H7 (cell line): Measurements from ENCODE around the gene SLC6A9. TPM values are rescaled to one million over a fixed set of nuclear protein-coding genes. Genes with fewer than 3 reads are reported as not detected.

ENCODE experiments used
- DNase-seq: peaks from one replicate; pipeline ENCODE4 v3.0.0; 2012
- H3K27me3 ChIP-seq: 2 replicates; pipeline ENCODE4 v1.6.0; 2011; ENCODE audit warnings: mild to moderate bottlenecking, low read length; ENCODE audit not compliant: control insufficient read depth, insufficient read depth
- H3K36me3 ChIP-seq: replicated peaks from 2 replicates; pipeline ENCODE4 v1.5.1; 2011; ENCODE audit warnings: low read length; ENCODE audit not compliant: control insufficient read depth, insufficient read depth
- H3K4me3 ChIP-seq: 2 replicates; pipeline ENCODE4 v1.5.1; 2011; ENCODE audit warnings: low read depth, mild to moderate bottlenecking, control low read depth, low read length, moderate library complexity; ENCODE audit not compliant: insufficient read depth
- total RNA-seq: library from RNA; depleted of rRNA; stranded (reverse); fragments of >200 nt; shearing (Covaris generic); gene quantifications from 2 replicates; pipeline ENCODE4 v1.2.3, GENCODE V29; 2014

Gene SLC6A9
- total RNA-seq, 1 experiment from 2014 or later = 8.2 TPM

DNA sequence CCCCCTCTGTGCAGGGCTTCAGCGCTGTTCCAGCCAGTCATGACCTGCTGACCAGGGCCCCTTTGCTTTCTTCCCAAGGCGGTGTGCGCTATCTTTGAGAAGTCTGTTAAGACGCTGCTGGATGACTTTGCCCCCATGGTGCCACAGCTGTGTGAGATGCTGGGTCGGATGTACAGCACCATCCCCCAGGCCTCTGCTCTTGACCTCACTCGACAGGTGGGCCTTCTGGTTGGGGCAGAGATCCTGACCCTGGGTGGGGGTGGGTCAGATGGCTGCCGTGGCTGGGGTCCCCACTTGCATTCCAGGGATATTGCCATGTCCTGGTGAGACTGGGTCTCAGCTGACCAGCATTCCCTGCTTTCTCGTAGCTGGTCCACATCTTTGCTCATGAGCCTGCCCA, 70.5 kb downstream of the SLC6A9 start:
- Histone ChIP-seq H3K27me3 (no peaks in the 10 kb centered on the region), H3K4me3 (no peak overlapping the region), H3K36me3 (peaks cover 7% of the 10 kb centered on the region)
- DNase-seq = no peak

DNA sequence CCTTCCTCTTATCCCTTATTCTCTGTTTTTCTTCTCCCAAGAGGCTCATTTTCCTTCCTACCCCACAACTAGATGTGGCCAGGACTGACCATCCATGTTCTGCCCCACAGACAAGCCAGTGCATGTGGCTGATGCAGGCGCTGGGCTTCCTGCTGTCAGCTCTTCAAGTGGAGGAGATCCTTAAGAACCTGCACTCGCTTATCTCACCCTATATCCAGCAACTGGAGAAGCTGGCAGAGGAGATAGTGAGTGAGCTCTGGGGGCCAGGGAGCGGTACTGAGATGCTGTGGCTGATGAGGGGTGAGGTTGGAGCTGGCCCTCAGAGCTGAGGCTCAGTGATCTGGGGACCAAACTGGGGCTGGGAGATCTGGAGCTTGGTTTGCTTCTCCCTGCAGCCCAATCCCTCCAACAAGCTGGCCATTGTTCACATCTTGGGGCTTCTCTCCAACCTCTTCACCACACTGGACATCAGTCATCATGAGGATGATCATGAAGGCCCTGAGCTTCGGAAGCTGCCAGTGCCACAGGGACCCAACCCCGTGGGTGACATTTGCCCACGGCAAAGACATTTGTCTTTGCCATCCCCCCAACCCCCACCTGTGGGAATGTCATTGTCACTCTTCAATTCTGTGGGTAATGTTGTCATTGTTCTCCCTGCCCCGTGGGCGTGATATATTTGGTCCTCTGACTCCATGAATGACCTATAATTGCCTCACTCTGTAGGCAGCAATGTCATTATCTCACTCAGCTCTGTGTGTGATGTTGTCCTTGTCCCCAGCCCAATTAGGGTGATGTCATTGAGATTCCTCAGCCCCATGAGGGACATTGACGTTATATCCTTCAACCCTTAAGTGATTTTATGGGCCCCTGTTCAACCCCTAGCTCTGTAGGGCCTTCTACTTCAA, 72.7 kb downstream of the SLC6A9 start:
- H3K27me3 ChIP-seq = no peaks in the 10 kb centered on the region
- DNase-seq = no peak
- peaks cover 7% of the 10 kb centered on the region for H3K36me3 ChIP-seq
- H3K4me3 ChIP-seq = no peak overlapping the region

DNA sequence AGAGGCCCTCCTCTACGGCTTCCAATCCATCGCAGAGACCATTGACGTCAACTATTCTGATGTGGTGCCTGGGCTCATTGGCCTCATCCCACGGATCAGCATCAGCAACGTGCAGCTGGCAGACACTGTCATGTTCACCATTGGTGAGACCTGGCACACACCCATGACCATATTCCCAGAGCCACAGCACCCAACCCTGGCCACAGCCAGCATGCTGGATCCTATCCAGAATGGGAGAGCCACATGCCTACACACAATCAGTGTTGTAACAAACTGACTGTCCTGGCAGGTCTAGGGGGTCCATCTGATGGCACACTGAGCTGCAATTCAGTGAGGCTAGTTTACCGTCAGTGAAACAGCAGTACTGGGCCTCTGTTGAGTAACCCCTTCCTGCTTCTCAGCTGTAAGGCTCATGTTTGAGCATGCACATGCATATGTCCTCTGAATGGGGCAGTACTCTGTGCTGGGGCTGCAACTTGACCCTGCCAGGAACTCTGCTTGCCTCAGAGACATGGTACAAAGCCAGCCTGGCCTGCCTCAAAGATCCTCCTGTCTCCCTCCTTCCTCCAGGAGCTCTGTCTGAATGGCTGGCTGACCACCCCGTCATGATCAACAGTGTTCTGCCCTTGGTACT, 73.7 kb downstream of the SLC6A9 start:
- no peaks in the 10 kb centered on the region for H3K27me3 ChIP-seq
- peaks cover 7% of the 10 kb centered on the region for H3K36me3 ChIP-seq
- no peak overlapping the region for H3K4me3 ChIP-seq
- DNase-seq = no peak

DNA sequence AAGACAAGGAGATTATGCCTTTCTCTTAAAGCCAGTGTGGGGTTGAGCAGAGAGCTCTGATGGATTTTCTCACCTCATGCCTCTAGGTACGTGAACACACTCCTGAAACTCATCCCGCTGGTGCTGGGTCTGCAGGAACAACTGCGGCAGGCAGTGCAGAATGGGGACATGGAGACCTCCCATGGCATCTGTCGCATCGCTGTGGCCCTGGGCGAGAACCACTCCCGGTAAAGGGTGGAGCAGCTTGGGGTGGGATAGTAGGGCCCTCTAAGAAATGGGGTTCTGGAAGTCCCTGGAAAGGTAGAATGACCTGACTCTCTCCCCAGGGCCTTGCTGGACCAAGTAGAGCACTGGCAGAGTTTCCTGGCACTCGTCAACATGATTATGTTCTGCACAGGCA, 75.0 kb downstream of the SLC6A9 start:
- Histone ChIP-seq H3K4me3 (no peak overlapping the region), H3K27me3 (no peaks in the 10 kb centered on the region), H3K36me3 (peaks cover 7% of the 10 kb centered on the region)
- no peak for DNase-seq

DNA sequence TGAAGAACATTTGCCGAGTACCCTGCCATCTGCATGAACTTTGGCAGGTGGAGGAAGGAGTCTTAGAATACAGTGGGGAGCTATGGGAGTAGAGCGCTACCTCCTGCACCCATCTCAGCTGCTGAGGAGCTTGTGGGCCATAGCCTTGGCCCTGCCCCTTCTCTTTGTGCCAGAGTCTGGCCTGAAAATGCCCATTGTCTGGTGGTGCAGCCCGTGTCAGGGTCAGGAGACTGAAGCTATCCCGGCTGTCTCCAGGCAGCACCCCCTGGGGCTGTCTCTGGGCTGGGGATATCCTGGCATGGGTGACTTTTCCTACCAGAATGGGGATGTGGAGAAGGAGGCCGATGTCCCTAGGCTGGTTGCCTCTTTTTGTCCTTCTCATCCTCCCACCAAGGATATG, 77.2 kb downstream of the SLC6A9 start:
- H3K4me3 ChIP-seq = no peak overlapping the region
- no peak for DNase-seq
- peaks cover 7% of the 10 kb centered on the region for H3K36me3 ChIP-seq
- H3K27me3 ChIP-seq = no peaks in the 10 kb centered on the region

DNA sequence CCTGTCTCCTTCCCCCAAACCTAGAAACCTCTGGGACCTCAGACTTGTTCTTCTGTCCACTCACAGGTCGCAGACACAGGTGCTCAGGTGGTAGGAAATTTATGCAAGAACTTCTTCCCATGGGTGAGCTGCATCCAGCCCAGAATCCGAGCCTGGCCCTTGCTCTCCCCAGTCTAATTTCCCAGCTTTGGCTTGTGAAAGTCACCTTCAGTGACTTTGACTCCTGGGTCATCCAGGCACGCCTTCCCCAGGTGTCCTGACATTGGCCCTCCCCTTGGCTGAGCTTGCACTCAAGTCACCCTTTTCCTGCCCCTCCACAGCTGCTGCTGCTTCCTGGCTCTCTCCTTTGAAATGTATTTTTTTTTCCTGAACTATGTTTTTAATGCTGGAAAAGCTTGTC, 77.9 kb downstream of the SLC6A9 start:
- H3K36me3 ChIP-seq = peaks cover 6% of the 10 kb centered on the region
- DNase-seq = no peak
- H3K27me3 ChIP-seq = no peaks in the 10 kb centered on the region
- H3K4me3 ChIP-seq = no peak overlapping the region

DNA sequence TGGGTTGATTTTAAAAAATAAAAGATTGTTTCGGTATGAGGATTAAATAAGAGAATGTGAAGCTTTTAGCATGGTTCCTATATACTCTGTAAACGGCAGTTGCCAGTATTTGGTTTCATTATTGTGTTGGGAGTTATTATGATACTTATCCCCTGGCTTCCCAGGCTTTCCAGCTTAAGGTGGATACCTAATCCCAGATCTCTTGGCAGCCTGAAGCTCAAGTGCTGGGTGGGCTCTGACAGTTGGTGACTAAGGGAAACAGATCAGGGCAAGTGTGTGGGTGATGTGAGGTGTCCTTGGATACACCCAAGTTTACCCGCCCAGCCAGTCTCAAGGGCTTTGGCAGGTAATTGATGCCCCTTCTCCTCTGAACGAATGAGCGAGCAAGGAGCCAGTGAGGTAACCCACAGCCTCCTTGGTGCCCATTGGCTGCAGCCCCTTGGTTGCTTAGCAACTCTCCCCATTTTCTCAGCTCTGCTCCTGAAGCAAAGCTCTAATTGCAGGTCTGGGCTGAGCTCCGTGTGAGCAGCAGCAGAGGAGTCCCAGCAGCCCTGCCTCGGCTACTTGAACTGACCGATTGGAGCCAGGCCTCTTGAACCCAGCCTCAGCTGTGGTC, 78.4 kb downstream of the SLC6A9 start:
- DNase-seq = peak; percentile 92
- peaks cover 3% of the 10 kb centered on the region for H3K36me3 ChIP-seq
- no peaks in the 10 kb centered on the region for H3K27me3 ChIP-seq
- no peak overlapping the region for H3K4me3 ChIP-seq

DNA sequence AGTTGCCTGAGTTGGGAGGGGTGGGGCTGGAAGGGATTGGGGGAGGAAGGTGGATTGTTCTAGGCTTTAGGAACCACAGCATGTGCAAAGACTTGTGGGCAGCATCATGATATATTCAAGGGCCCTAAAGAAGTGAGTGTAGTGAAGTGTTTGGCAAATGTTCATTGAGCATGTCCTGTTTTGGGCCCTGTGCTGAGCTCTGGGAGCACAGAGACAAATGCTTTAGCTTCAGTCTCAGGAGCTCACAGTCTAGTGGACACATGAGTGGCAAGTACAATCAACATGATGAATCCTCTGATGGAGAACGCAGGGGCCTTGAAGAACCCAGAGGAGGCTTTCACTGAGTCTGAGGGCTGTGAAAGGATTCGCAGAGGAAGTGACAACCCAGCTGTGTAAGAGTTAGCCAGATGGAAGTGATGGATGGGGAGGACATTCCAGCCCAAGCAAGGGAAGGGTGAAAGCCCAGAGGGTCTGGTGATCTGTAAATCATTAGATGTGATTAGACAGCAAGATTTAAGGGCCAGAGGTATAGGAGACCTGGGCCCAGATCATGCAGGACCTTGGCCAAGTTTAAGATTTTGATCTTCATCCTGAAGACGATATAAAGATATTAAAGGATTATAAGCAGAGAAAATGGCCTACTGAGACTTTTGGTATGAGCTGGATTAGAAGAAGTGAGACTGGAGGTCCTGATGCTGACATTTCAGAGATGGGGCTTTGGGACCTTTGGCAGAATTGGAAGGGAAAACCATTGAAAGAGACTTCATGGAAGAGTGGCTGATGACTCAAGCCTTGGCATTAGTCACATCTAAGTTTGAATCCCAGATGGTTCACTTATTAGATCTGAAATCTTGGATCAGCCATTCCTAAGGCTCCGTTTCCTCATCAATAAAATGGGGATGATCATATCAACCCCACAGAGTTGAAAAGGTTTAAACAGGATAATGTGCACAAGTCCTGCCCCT, 80.0 kb downstream of the SLC6A9 start:
- H3K4me3 ChIP-seq = no peak overlapping the region

DNA sequence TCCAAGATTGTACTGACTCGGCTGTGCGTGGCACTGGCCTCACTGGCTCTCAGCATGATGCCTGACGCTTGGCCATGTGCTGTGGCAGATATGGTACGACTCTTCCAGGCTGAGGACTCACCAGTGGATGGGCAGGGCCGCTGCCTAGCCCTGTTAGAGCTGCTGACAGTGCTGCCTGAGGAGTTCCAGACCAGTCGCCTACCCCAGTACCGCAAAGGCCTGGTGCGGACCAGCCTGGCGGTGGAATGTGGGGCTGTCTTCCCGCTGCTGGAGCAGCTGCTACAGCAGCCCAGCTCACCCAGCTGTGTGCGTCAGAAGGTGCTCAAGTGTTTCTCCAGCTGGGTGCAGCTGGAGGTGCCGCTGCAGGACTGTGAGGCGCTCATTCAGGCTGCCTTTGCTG, 81.6 kb downstream of the SLC6A9 start:
- Histone ChIP-seq H3K4me3 (no peak overlapping the region), H3K27me3 (no peaks in the 10 kb centered on the region)
- no peak for DNase-seq

More for the DNA sequence above, 80.0 kb downstream of the SLC6A9 start:
- Histone ChIP-seq H3K36me3 (no peaks in the 10 kb centered on the region), H3K27me3 (no peaks in the 10 kb centered on the region)
- DNase-seq = no peak

DNA sequence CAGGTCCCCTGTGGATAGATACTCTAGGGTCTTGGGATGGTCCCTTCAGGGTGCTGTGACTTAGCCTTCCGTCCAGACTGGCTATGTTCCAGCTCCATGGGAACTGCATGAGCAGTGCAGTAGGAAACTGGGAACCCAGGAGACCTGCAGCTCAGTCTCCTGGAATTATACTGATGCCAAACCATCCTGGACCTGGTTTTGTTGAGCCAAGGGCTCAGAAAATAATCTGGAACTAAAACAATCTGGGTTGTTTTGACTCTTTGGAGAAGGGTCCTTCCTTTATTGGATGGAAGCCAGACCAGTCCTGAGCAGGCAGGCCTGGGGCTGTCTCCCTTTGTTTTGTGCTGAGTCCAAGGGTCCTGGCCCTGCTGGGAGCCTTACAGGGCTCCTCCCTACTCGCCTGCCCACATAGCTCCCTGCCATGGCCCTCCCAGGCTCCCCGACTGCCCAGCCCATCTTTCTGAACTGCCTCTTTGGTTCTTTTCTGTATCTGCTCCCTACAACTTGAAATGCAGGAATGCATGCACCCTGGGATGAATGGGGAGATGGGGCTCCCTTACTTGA, 83.3 kb downstream of the SLC6A9 start:
- no peak for DNase-seq
- Histone ChIP-seq H3K36me3 (no peaks in the 10 kb centered on the region), H3K27me3 (no peaks in the 10 kb centered on the region), H3K4me3 (no peak overlapping the region)

More for the DNA sequence above, 81.6 kb downstream of the SLC6A9 start:
- no peaks in the 10 kb centered on the region for H3K36me3 ChIP-seq

DNA sequence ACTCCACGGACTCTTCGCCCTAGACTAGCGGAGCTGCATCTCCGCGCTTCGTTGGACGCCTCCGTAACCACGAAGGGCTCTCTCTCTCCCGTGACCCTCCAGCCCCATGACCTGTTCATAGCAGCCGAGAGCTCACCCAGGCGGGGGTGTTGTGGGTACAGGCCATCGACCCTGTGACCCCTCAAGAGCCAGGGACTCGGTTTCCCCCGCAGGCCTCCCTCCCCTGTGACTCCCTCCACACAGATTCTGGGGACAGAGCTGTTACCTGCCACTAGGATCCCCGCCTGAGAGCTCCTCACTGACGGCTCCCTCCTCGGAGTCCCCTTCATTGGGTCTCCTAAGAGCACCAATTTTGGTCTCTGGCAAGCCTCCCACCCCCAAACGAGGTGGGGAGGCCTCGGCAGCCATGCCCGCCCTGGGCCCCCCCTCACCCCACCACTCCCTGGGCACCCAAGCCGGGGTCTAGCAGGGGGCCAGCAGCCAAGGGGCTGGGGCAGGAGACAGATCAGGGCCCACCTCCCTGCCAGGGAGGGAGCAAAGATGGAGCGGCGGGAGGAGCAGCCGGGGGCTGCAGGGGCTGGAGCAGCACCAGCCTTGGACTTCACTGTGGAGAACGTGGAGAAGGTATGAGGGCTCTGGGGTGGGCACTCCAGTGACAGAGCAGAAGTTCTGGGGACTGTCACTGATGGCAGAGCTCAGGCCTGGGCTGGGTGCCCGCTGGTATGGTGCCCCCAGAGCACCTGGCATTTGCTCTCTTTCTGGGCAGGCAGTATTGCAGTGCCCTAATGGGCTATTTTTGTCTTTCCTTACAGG, 84.0 kb downstream of the SLC6A9 start:
- H3K36me3 ChIP-seq = no peaks in the 10 kb centered on the region
- DNase-seq = peak; percentile 78
- H3K4me3 ChIP-seq = peak overlapping the region; percentile 84
- H3K27me3 ChIP-seq = no peaks in the 10 kb centered on the region
